ENCODE measurements around the gene ATP2C2.
"Not testable (repeated sequence)": the region's sequence is repeated elsewhere in the genome, so short reads cannot be mapped to it uniquely, and the experiment has no call there.

Gene ATP2C2

GRCh38 chr16:84396082-84396481, 27.7 kb downstream of the ATP2C2 start:
- DNase-seq (ENCODE audit: low read depth in 4 of 4, low spot score in 1 of 4) = not testable (repeated sequence)

- no peak for DNase-seq (ENCODE audit: low read depth in 4 of 4, low spot score in 1 of 4)
Measured at GRCh38 chr16:84396537-84397008, 28.2 kb downstream of the ATP2C2 start.

GRCh38 chr16:84397090-84397489, 28.8 kb downstream of the ATP2C2 start:
- no peak for DNase-seq (ENCODE audit: low read depth in 4 of 4, low spot score in 1 of 4)

- no peak for DNase-seq (ENCODE audit: low read depth in 4 of 4, low spot score in 1 of 4)
Measured at GRCh38 chr16:84398701-84399100, 30.4 kb downstream of the ATP2C2 start.

- not testable (repeated sequence) for DNase-seq (ENCODE audit: low read depth in 4 of 4, low spot score in 1 of 4)
Measured at GRCh38 chr16:84399912-84400311, 31.6 kb downstream of the ATP2C2 start.

GRCh38 chr16:84403435-84403834, 35.1 kb downstream of the ATP2C2 start:
- DNase-seq (ENCODE audit: low read depth in 4 of 4, low spot score in 1 of 4) = not testable (repeated sequence)

GRCh38 chr16:84404324-84404723, 36.0 kb downstream of the ATP2C2 start:
- DNase-seq (ENCODE audit: low read depth in 4 of 4, low spot score in 1 of 4) = no peak

GRCh38 chr16:84404936-84405639, 36.8 kb downstream of the ATP2C2 start:
- no peak for DNase-seq (ENCODE audit: low read depth in 4 of 4, low spot score in 1 of 4)

- DNase-seq (ENCODE audit: low read depth in 4 of 4, low spot score in 1 of 4) = no peak
Measured at GRCh38 chr16:84406006-84406963, 37.9 kb downstream of the ATP2C2 start.

- no peak for DNase-seq (ENCODE audit: low read depth in 4 of 4, low spot score in 1 of 4)
Measured at GRCh38 chr16:84407588-84408313, 39.4 kb downstream of the ATP2C2 start.

GRCh38 chr16:84408314-84408690, 40.0 kb downstream of the ATP2C2 start:
- DNase-seq (ENCODE audit: low read depth in 4 of 4, low spot score in 1 of 4) = no peak

- DNase-seq (ENCODE audit: low read depth in 4 of 4, low spot score in 1 of 4) = no peak
Measured at GRCh38 chr16:84408856-84409255, 40.5 kb downstream of the ATP2C2 start.

- DNase-seq (ENCODE audit: low read depth in 4 of 4, low spot score in 1 of 4) = no peak
Measured at GRCh38 chr16:84410361-84411138, 42.2 kb downstream of the ATP2C2 start.

GRCh38 chr16:84411768-84412167, 43.4 kb downstream of the ATP2C2 start:
- DNase-seq (ENCODE audit: low read depth in 4 of 4, low spot score in 1 of 4) = no peak

- no peak for DNase-seq (ENCODE audit: low read depth in 4 of 4, low spot score in 1 of 4)
Measured at GRCh38 chr16:84412262-84412661, 43.9 kb downstream of the ATP2C2 start.

GRCh38 chr16:84413244-84414004, 45.1 kb downstream of the ATP2C2 start:
- DNase-seq (ENCODE audit: low read depth in 4 of 4, low spot score in 1 of 4) = no peak

GRCh38 chr16:84414789-84415326, 46.5 kb downstream of the ATP2C2 start:
- no peak for DNase-seq (ENCODE audit: low read depth in 4 of 4, low spot score in 1 of 4)

- no peak for DNase-seq (ENCODE audit: low read depth in 4 of 4, low spot score in 1 of 4)
Measured at GRCh38 chr16:84416407-84417321, 48.3 kb downstream of the ATP2C2 start.

Data from stimulated activated CD4-positive, alpha-beta T cell treated with anti-CD3 and anti-CD28 coated beads, Interleukin-1b, Interleukin-23, amount 100 ng/mL, for 24 hours (primary cell).